GM19240 (cell line): ENCODE measurements around the gene RNF145.
"Not testable (repeated sequence)": the region's sequence is repeated elsewhere in the genome, so short reads cannot be mapped to it uniquely, and the experiment has no call there.

Experiments
- DNase-seq: peaks from one replicate; pipeline ENCODE4 v3.0.0; 2011; ENCODE audit warnings: low spot score; ENCODE audit not compliant: insufficient read length

RNF145 gene

GRCh38 chr5:159209438-159210209, at the start of gene RNF145:
Gene RNF145 (minus strand): TSS chr5:159209553. CDS start chr5:159203617, 5,936 bp downstream.
- peak; percentile 55 for DNase-seq

GRCh38 chr5:159258361-159258760, 49.0 kb upstream of the RNF145 start:
- no peak for DNase-seq

- DNase-seq = no peak
Observed at GRCh38 chr5:159257629-159258283, 48.4 kb upstream of the RNF145 start.

DNA sequence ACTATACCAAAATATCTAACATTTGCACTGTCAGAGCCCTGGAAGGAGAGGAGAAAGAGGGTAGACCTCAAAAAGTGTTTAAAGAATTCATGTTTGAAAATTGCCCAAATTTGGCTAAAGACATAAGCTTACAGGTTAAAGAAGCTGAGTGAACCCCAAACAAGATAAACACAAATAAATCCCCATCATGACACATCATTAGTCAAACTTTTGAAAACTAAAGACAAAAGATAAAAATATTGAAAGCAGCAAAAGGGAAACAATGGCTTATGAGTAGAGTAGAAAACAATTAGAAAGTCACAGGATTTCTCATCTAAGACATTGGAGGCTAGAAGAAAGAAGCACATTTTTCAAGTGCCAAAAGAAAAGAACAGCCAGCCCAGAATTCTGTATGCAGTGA, 47.7 kb upstream of the RNF145 start:
- no peak for DNase-seq

DNA sequence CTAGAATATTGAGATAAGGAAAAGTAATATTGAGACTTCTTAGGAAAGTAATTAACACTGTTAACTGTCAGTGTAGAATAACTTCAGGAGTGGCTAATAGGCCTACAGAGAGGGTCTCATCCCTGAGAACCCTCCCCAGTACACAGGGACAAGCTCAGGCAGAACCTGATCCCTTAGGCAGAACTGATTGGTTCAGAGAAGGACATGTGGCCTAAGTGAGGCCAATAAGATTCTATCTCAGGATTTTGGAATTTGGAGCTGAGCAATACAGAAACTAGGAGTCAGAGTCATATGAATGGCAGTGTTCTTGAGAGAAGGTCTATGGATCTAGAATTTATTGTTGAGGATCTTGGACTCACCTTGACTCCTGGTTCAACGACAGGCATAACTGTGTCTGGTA, 42.8 kb upstream of the RNF145 start:
- no peak for DNase-seq

GRCh38 chr5:159249158-159249557, 39.8 kb upstream of the RNF145 start:
- DNase-seq = no peak

- no peak for DNase-seq
Observed at GRCh38 chr5:159244890-159245289, 35.5 kb upstream of the RNF145 start.

GRCh38 chr5:159244163-159244562, 34.8 kb upstream of the RNF145 start:
- no peak for DNase-seq

- DNase-seq = no peak
Observed at GRCh38 chr5:159243385-159243784, 34.0 kb upstream of the RNF145 start.

DNA sequence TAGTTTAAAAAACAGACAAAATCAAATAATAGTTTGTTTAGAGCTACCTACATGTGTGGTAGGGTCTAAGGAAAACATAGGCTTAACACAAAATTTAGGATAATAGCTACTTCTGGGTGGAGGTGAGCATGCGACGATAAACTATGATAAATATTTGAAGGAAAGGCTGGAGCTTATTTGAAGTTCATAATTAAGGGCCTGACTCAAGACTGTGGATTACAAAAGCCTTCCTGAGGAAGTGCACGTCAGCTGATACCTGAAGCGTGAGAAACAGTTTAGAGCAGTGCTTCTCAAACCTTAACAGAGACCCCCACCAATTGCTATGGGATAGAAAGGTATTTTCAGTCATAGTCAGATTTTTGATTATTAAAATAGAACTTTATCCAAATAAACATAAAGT, 33.3 kb upstream of the RNF145 start:
- no peak for DNase-seq

- no peak for DNase-seq
Observed at GRCh38 chr5:159241946-159242552, 32.7 kb upstream of the RNF145 start.

- DNase-seq = no peak
Observed at GRCh38 chr5:159240301-159240870, 31.0 kb upstream of the RNF145 start.

DNA sequence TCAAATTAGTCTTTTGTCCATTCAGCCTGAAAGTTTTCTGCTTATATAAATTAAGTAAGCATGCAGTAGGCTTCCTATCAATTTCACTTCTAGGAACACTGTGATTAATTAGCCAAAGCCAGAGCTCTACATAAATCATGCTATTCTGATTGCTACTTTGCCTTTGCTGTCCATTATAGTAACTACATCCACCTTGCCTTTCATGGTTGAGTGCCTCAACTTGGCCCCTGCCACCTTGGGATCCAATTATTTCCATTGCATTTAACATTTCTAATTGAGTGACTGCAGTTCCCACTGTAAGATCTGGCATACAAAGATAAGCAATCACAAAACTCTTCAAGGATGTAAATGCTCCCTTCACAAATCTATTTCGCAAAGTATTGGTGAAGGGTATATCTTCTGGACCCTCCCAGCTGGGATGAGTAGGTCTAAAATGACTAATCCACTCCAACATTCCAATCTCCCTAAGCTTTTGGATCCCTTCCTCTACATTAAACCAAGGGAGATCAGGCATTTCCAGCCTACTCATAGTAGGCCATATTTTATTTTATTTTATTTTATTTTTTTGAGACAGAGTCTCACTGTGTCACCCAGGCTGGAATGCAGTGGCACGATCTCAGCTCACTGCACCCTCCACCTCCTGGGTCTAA, 26.6 kb upstream of the RNF145 start:
- not testable (repeated sequence) for DNase-seq

DNA sequence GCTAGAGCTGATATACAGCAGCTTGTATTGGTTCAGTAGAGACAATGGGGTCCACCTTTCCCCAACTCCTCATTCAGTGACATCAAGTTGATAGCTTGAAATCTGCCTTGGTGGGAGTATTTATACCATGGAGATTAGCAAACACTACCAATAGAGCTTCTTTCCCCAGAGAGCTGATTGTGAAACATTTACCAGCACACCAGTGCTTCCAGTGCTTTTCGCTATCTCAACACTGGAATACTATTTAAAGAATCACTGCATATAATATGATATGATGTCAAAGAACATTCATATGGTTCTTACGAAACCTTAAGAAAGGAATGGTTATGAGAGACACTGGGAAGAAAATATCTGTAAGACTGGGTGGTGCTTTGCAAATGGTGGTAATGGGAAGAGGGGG, 21.8 kb upstream of the RNF145 start:
- DNase-seq = no peak

DNA sequence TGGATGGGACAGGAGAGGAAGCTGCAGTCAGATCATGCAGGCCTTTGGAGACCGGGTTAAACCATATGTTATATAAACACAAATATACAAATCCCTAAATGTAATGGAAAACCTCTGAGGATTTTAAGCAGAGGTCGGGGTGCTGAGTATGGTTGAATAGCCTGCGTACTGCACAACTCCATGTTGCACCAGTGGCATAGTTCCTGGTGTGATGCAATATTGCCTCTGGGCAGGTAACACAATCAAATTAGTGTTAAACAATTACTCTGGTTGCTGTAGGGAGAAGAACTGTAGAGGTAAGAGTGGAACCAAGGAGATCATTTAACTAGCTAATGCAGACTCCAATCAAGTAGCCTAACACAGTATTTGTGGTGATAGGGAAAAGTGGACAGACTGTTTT, 21.3 kb upstream of the RNF145 start:
- DNase-seq = no peak

- DNase-seq = not testable (repeated sequence)
Observed at GRCh38 chr5:159228097-159228496, 18.7 kb upstream of the RNF145 start.

- no peak for DNase-seq
Observed at GRCh38 chr5:159227452-159227851, 18.1 kb upstream of the RNF145 start.

GRCh38 chr5:159226451-159226850, 17.1 kb upstream of the RNF145 start:
- no peak for DNase-seq

DNA sequence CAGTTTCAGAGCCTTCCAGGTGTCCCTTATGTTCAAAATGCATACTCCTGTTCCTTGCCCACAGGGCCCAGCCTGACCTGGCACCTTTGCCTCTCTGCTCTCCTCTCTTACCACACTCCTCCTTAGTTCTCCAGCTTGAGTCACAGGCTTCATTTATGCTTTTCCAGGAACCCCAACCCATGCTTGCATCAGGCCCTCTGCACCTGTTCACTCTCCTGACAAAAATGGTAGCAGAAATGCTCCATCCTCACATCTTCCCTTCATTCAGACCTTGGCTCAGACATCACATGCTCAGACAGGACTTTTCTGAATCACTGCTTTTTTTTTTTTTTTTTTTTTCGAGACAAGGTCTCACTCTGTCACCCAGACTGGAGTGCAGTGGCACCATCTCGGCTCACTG, 15.1 kb upstream of the RNF145 start:
- no peak for DNase-seq

- no peak for DNase-seq
Observed at GRCh38 chr5:159223469-159223868, 14.1 kb upstream of the RNF145 start.

- DNase-seq = no peak
Observed at GRCh38 chr5:159220206-159220605, 10.9 kb upstream of the RNF145 start.

DNA sequence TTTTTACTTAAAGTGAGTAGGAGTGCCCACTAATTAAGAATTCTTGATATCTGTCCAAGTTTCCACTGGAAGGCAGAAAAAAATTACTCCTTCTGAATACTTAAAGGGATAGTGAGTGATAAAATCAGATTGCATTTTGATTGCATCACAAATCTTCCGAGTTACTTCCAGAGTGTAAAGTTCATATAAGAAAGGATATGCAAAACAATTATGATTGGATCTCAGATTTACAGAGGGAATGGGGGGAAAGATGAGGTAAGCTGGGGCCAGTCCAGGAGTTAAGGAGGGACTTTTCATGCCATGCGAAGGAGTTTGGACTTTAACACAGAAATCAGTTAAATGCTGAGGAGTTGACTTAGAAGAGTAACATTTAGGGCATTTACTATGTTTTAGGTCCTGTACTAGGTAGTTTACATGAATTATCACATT, 9.3 kb upstream of the RNF145 start:
- DNase-seq = no peak
